Measurements from ENCODE around the gene CFAP77.

The CFAP77 gene

GRCh38 chr9:132451276-132451675, 41.3 kb downstream of the CFAP77 start:
- peak; percentile 23 for DNase-seq (ENCODE audit: low read depth)

GRCh38 chr9:132456241-132456640, 46.2 kb downstream of the CFAP77 start:
- no peak for DNase-seq (ENCODE audit: low read depth)

DNA sequence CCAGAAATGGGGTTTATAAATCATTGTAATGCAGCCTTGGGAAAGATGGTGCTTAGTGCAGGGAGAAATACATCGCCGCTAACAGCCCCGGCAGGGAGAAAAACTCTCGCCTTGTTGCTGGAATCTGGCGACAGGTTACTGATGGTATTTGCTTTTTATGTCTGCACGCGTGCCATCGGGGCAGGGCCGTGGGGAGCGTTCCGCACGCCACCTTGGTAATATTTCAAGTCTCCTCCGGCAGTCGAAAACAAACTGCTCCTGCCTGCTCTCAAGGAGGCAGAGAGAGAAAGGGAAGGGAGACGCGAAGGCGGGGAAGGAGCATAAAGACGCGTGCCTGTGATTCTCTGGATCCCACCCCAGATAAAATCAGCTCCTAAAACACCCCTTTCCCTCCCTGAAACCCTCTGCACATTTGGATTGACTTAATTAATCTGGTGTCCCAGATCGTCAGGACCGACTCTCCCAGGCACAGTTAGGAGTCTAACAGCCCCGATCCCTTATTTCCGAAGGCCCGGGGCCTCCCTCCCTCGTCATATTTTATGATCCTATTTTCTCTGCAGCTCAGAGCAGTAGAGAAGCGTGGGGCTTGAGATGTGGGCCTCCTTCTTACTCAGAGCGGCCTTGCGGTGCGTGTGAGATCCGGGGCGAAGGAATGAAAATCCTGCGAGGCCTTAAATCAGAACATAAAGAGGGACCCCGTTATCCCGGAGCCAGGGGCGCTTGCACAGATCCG, 47.7 kb downstream of the CFAP77 start:
- no peak for DNase-seq (ENCODE audit: low read depth)

DNA sequence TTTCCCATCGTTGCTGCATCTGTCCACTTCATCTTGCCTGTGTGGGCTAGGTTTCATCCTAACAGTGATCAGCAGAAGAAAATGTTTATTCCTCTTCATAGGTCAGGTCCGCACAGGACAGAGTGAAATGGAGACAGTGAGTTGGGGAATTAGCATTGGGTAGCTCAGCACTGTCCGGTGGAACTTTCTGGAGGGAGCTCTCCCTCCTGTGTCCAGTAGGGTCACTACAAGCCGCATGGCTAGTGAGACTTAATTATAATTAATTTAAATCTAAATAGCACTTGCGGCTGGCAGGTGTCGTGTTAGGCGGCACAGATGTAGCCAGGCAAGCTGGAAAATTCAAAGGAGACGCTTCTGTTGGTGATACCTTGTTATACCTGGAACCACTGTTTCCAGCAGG, 48.4 kb downstream of the CFAP77 start:
- DNase-seq (ENCODE audit: low read depth): no peak

- DNase-seq (ENCODE audit: low read depth): no peak
Measured at GRCh38 chr9:132459661-132460060, 49.6 kb downstream of the CFAP77 start.

GRCh38 chr9:132460240-132460639, 50.2 kb downstream of the CFAP77 start:
- DNase-seq (ENCODE audit: low read depth): no peak

- no peak for DNase-seq (ENCODE audit: low read depth)
Measured at GRCh38 chr9:132461281-132461896, 51.4 kb downstream of the CFAP77 start.

- no peak for DNase-seq (ENCODE audit: low read depth)
Measured at GRCh38 chr9:132461971-132462370, 52.0 kb downstream of the CFAP77 start.

DNA sequence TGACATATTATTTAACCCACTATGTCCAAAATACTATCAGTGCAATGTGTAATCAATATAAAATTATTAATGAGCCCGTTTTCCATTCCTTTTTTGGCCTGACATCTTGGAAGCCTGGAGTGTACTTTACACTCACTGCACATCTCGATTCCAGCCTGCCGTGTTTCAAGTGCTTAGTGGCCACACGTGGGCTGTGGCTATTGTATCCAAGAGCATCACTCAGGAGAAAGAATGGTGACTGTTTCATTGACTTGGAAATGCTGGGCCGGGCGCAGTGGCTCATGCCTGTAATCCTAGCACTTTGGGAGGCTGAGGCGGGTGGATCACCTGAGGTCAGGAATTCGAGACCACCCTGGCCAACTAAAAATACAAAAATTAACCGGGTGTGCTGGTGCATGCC, 54.5 kb downstream of the CFAP77 start:
- DNase-seq (ENCODE audit: low read depth): no peak

- no peak for DNase-seq (ENCODE audit: low read depth)
Measured at GRCh38 chr9:132465131-132465635, 55.2 kb downstream of the CFAP77 start.

GRCh38 chr9:132472199-132472598, 62.2 kb downstream of the CFAP77 start:
- DNase-seq (ENCODE audit: low read depth): no peak

GRCh38 chr9:132472599-132472998, 62.6 kb downstream of the CFAP77 start:
- DNase-seq (ENCODE audit: low read depth): no peak

DNA sequence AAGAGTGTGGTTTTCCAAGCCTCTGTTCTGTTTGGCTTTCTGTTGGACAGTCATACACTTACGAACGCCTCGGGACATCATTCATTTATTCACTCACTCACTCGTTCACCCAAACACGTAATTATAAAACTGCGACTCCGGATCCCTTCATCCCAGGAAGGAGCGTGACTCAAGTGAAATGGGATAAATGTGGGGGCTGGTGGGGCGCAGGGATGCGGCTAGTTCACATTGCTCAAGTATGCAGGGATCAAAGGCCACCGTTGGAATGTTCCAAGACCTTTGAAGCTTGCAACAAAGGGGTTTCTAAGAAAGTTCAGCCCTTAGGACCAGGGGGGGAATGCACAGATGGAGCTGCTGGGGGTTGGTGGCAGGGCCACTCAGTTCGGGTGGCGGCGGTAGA, 64.2 kb downstream of the CFAP77 start:
- no peak for DNase-seq (ENCODE audit: low read depth)

GRCh38 chr9:132478353-132479050, 68.5 kb downstream of the CFAP77 start:
- DNase-seq (ENCODE audit: low read depth): no peak

- DNase-seq (ENCODE audit: low read depth): no peak
Measured at GRCh38 chr9:132479733-132480132, 69.7 kb downstream of the CFAP77 start.

- no peak for DNase-seq (ENCODE audit: low read depth)
Measured at GRCh38 chr9:132481053-132481849, 71.2 kb downstream of the CFAP77 start.

DNA sequence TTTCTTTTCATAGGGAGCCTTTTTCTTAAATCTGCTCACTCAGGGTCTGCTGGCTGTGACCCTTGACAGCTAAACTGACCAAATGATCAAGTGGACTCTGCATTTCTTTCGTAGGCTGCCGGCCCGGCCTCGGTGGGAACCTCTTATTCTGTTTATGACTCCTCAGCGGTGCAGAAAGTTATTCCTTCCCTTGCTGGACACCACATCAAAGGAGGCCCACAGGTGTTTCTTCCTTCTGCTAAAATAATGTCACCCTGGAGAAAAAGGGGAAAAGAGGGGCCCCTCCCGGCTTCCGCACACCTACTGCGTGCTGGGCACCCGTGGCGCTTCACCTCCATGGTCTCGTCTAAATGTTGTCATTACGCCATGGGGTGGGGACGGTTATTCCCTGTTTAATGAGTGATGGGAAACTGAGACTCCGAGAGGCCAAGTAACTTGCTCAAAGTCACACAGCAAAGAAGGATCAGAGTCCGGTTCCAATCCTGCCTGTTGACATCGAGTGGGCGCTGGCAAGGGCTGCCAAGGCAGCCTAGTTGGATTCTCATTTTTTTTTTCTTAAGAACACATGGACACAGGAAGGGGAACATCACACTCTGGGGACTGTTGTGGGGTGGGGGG, 72.3 kb downstream of the CFAP77 start:
- no peak for DNase-seq (ENCODE audit: low read depth)

- DNase-seq (ENCODE audit: low read depth): no peak
Measured at GRCh38 chr9:132485393-132485792, 75.4 kb downstream of the CFAP77 start.

- peak; percentile 50 for DNase-seq (ENCODE audit: low read depth)
Measured at GRCh38 chr9:132486706-132487350, 76.8 kb downstream of the CFAP77 start.

GRCh38 chr9:132487351-132487791, 77.4 kb downstream of the CFAP77 start:
- no peak for DNase-seq (ENCODE audit: low read depth)

- no peak for DNase-seq (ENCODE audit: low read depth)
Measured at GRCh38 chr9:132487980-132488535, 78.0 kb downstream of the CFAP77 start.

Measured in activated T-cell treated with anti-CD3 and anti-CD28 coated beads for 48 hours (primary cell).